B cell (primary cell): ENCODE data around the gene ZNF558. TPM values are rescaled to one million over a fixed set of nuclear protein-coding genes. Genes with fewer than 3 reads are reported as not detected.

Experiments
- ATAC-seq: fragments of 200-7000 bp; cut with Tn5 transposase; one replicate; pipeline ENCODE4 v1.10.0; 2021; ENCODE audit warnings: low read depth, mild to moderate bottlenecking, moderate number of reproducible peaks, moderate library complexity
- CTCF ChIA-PET: fragments of 350-600 bp; sonication (Branson Sonifier 250); formaldehyde crosslinking; loops from one replicate; lab custom pipeline; 2021; ENCODE audit warnings: antibody characterized with exemption, inconsistent platforms; lab: Charles Lee
- POLR2A ChIA-PET: fragments of 350-600 bp; sonication (Branson Sonifier 250); formaldehyde crosslinking; loops from one replicate; lab custom pipeline; 2021; ENCODE audit warnings: antibody characterized with exemption; lab: Charles Lee
- DNase-seq: peaks from one replicate; pipeline ENCODE4 v3.0.0; 2013
- H2AFZ ChIP-seq: 2 replicates; pipeline ENCODE4 v1.6.1; 2012; ENCODE audit warnings: mild to moderate bottlenecking, low read depth, low read length; ENCODE audit not compliant: insufficient read depth, poor library complexity, severe bottlenecking
- H3K27ac ChIP-seq, 2 donors: 1 replicate in 1 of 2; 2 replicates in 1 of 2; pipeline ENCODE4 v1.5.1; 2012 to 2013; ENCODE audit warnings: low read length in 2 of 2, mild to moderate bottlenecking in 2 of 2, moderate library complexity in 1 of 2
- H3K27me3 ChIP-seq, 4 experiments: fragments of 200-600 bp in 1 of 4; sonication (generic) in 1 of 4; replicated peaks in 1 of 4; 1 replicate in 2 of 4; 2 replicates in 2 of 4; pipeline versions ENCODE4 v1.6.1 to v1.7.0; 2013 to 2016; ENCODE audit warnings: low read length in 3 of 4, mild to moderate bottlenecking in 2 of 4, mixed read lengths in 1 of 4, moderate library complexity in 1 of 4; ENCODE audit not compliant: insufficient read depth in 4 of 4, control insufficient read depth in 3 of 4; ENCODE audit errors: control extremely low read depth in 1 of 4
- H3K36me3 ChIP-seq, 2 experiments: replicated peaks in 1 of 2; 1 replicate in 1 of 2; 2 replicates in 1 of 2; pipeline versions ENCODE4 v1.6.1 to v1.7.1; 2013; ENCODE audit warnings: low read length in 1 of 2; ENCODE audit not compliant: insufficient read depth in 2 of 2, control insufficient read depth in 1 of 2; ENCODE audit errors: control extremely low read depth in 1 of 2, extremely low read depth in 1 of 2
- H3K4me1 ChIP-seq, 2 donors: fragments of 200-600 bp in 1 of 2; sonication (generic) in 1 of 2; 1 replicate in 1 of 2; 2 replicates in 1 of 2; pipeline versions ENCODE4 v1.5.1 to v1.6.1; 2013 to 2017; ENCODE audit warnings: low read length in 2 of 2; ENCODE audit not compliant: control insufficient read depth in 2 of 2, insufficient read depth in 2 of 2
- H3K4me2 ChIP-seq: replicated peaks from 2 replicates; pipeline ENCODE3; 2012; ENCODE audit warnings: mild to moderate bottlenecking, low read depth, low read length; ENCODE audit not compliant: poor library complexity, severe bottlenecking
- H3K4me3 ChIP-seq, 5 experiments: fragments of 200-600 bp in 1 of 5; sonication (generic) in 1 of 5; 1 replicate in 3 of 5; 2 replicates in 2 of 5; pipeline versions ENCODE4 v1.5.1 to v1.7.0; 2011 to 2016; ENCODE audit warnings: low read length in 4 of 5, mild to moderate bottlenecking in 4 of 5, low read depth in 2 of 5, control low read depth in 1 of 5, moderate library complexity in 1 of 5; ENCODE audit not compliant: insufficient read depth in 1 of 5; ENCODE audit errors: control extremely low read depth in 1 of 5, extremely low read depth in 1 of 5
- H3K79me2 ChIP-seq: fragments of 200-600 bp; sonication (generic); one replicate; pipeline ENCODE4 v1.6.0; 2016; ENCODE audit warnings: low read length; ENCODE audit not compliant: control insufficient read depth, insufficient read depth
- H3K9ac ChIP-seq: fragments of 200-600 bp; sonication (generic); 2 replicates; pipeline ENCODE4 v1.6.1; 2017; ENCODE audit warnings: mild to moderate bottlenecking, low read length, moderate library complexity
- H3K9me3 ChIP-seq, 3 donors: one replicate each; pipeline versions ENCODE4 v1.6.1 to v1.7.1; 2013; ENCODE audit warnings: low read length in 2 of 3; ENCODE audit not compliant: control insufficient read depth in 2 of 3, insufficient read depth in 1 of 3; ENCODE audit errors: control extremely low read depth in 1 of 3
- H4K20me1 ChIP-seq: 2 replicates; pipeline ENCODE4 v1.6.0; 2012; ENCODE audit warnings: mild to moderate bottlenecking, low read length; ENCODE audit not compliant: insufficient read depth, control insufficient read depth, poor library complexity, severe bottlenecking
- H3K27ac Mint-ChIP-seq: one replicate; pipeline ENCODE4 v1.8.0; 2021; ENCODE audit warnings: mixed read lengths
- H3K27me3 Mint-ChIP-seq: one replicate; pipeline ENCODE4 v1.8.0; 2021; ENCODE audit warnings: mixed read lengths
- H3K4me1 Mint-ChIP-seq: one replicate; pipeline ENCODE4 v1.8.0; 2021; ENCODE audit warnings: mixed read lengths
- H3K4me3 Mint-ChIP-seq: one replicate; pipeline ENCODE4 v1.8.0; 2021; ENCODE audit warnings: mixed read lengths
- H3K9me3 Mint-ChIP-seq: one replicate; pipeline ENCODE4 v1.8.0; 2022; ENCODE audit warnings: mixed read lengths; ENCODE audit not compliant: insufficient read depth
- EZH2 ChIP-seq: IDR thresholded peaks from 2 replicates; pipeline ENCODE4 v1.6.1; 2012; ENCODE audit warnings: borderline replicate concordance, low read depth, mild to moderate bottlenecking, moderate library complexity, low read length; ENCODE audit not compliant: insufficient read depth, poor library complexity, severe bottlenecking
- WGBS: methylation state at CpG from one replicate; pipeline ENCODE4 v1.1.5; 2013; ENCODE audit warnings: missing lambda C conversion rate; ENCODE audit not compliant: insufficient coverage; 5-methylcytosine and 5-hydroxymethylcytosine counted together
- intact Hi-C: fragments of 100-400 bp; cut with micrococcal nuclease; formaldehyde crosslinking; loops from one replicate; pipeline ENCODE4 v1.10.0; 2022
- polyA minus RNA-seq: library from RNA; depleted of rRNA, polyadenylated mRNA; stranded (reverse); fragments of >200 nt; gene quantifications from 2 replicates; pipeline ENCODE4 v1.2.3, GENCODE V29; 2012
- polyA plus RNA-seq: library from polyadenylated mRNA; depleted of rRNA; stranded (reverse); fragments of >200 nt; gene quantifications from 2 replicates; pipeline ENCODE4 v1.2.3, GENCODE V29; 2012
- total RNA-seq, 2 donors: library from RNA; stranded (reverse); fragments of 120-200 nt in 1 of 2; gene quantifications; 1 replicate in 1 of 2; 2 replicates in 1 of 2; pipeline versions ENCODE4 v1.2.3 to v1.2.4, GENCODE V29; 2013 to 2022
- TF ChIP-seq, protein P1 (sequence below): fragments of 200-600 bp; IDR thresholded peaks from one replicate; pipeline ENCODE4 v1.8.0; 2022; ENCODE audit warnings: antibody characterized with exemption, mild to moderate bottlenecking

ZNF558 gene
- total RNA-seq, result 29.8 and 35.7 TPM in 2 replicates
- total RNA-seq (2013), result 26.9 TPM
- polyA plus RNA-seq, result 28.8 and 38.4 TPM in 2 replicates
- polyA minus RNA-seq, result 24.8 and 33.5 TPM in 2 replicates

DNA sequence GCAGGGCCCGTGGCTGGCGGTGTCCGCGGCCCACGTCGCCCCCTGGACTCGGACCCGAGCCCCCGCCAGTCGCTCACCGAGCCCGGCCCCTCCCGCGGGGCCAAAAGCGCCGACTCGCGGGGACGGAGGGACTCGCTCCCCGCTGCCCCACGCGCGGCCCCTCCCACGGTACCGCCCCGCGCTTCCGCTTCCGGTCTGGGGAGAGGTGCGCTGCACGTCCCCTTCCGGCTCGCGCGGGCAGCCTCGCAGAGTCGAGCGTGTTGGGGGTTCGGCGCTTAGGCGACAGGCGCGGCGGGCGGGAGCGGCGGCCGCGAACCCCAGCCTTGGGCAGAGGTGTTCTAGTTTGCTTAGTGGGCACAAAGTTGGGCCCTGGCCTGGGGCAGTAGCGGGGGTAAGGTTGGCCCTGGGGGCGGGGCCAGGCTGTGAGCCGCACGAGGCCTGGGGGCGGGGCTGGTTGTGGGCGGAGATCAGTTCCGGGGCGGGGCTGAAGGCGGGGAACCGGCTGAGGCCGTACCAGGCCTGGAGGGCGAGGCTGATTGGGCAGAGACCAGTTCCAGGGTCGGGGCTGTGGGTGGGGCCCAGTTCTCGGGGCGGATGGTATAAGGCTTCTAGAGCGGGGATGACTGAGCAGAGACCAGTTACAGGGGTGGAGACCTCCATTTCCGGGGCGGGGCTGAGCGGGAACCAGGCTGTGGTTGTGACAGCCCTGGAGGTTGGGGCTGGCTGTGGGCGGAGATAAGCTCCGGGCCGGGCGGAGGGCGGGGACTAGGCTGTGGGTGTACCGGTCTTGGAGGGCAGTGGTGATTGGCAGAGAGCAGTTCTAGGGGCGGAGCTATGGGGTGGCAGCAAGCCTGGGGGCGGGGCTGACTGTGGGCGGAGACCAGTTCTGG is at the start of gene ZNF558, which contains the start of gene MBD3L1:
TSS of gene ZNF558 (minus strand) at position 173 of the 890 bp plus-strand sequence. CDS start 9,645 bp downstream, outside the sequence.
TSS of gene MBD3L1 (plus strand) at position 246 of the 890 bp plus-strand sequence. CDS start 10,302 bp downstream, outside the sequence.
- intact Hi-C loops, result loop anchor here (5.0 kb wide), 1 partner anchor 250 kb away; no protein-coding TSS in a partner anchor
- Histone ChIP-seq H3K9me3 (peaks cover 0 to 11% (median 1%) of the 10 kb centered on the region in 3 donors), H3K9ac (peak within 1 kb of the TSS; percentile 93), H2AFZ (peak within 1 kb of the TSS; percentile 99), H3K4me3 (peak within 1 kb of the TSS; percentile 61 to 97 (median 81)), H3K27ac (peak within 1 kb of the TSS; percentile 80 to 89), H3K4me2 (peak within 1 kb of the TSS; percentile 94), H3K4me1 (peaks cover 7 to 16% of the 10 kb centered on the region in 2 donors), H4K20me1 (no peaks in the 10 kb centered on the region), H3K36me3 (peaks cover 0 to 2% of the 10 kb centered on the region in 2 experiments), H3K79me2 (no peaks in the 10 kb centered on the region), H3K27me3 (no peaks in the 10 kb centered on the region)
- WGBS, result 4% methylated on average over 75 of the region's 78 CpGs
- H3K4me1 Mint-ChIP-seq, result peaks cover 15% of the 10 kb centered on the region
- ATAC-seq (peak; percentile 79), DNase-seq (peak; percentile 98)
- no peaks in the 10 kb centered on the region for H3K9me3 Mint-ChIP-seq
- POLR2A ChIA-PET, result interaction anchor here (0.6 to 0.7 kb wide), 2 partner anchors 26 to 426 kb away, joined by 4 to 5 read pairs; no protein-coding TSS in a partner anchor
- peak within 1 kb of the TSS; percentile 96 for H3K27ac Mint-ChIP-seq
- no peaks in the 10 kb centered on the region for H3K27me3 Mint-ChIP-seq
- TF ChIP-seq EZH2, result no peak
- TF ChIP-seq, protein P1, sequence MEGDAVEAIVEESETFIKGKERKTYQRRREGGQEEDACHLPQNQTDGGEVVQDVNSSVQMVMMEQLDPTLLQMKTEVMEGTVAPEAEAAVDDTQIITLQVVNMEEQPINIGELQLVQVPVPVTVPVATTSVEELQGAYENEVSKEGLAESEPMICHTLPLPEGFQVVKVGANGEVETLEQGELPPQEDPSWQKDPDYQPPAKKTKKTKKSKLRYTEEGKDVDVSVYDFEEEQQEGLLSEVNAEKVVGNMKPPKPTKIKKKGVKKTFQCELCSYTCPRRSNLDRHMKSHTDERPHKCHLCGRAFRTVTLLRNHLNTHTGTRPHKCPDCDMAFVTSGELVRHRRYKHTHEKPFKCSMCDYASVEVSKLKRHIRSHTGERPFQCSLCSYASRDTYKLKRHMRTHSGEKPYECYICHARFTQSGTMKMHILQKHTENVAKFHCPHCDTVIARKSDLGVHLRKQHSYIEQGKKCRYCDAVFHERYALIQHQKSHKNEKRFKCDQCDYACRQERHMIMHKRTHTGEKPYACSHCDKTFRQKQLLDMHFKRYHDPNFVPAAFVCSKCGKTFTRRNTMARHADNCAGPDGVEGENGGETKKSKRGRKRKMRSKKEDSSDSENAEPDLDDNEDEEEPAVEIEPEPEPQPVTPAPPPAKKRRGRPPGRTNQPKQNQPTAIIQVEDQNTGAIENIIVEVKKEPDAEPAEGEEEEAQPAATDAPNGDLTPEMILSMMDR, result peak; percentile 48
- CTCF ChIA-PET, result no interaction called here
- peak within 1 kb of the TSS; percentile 91 for H3K4me3 Mint-ChIP-seq
